ENCODE measurements around the gene PAFAH1B2. TPM values are rescaled to one million over a fixed set of nuclear protein-coding genes. Genes with fewer than 3 reads are reported as not detected.

PAFAH1B2 gene
- total and polyA plus RNA-seq, 10 of the 15 experiments (the other 5 are each of a cell fraction or from before 2014, with no cell fraction given): 17.6 to 64.8 (median 47.6) TPM

Other genes with a start within 250 kb of the PAFAH1B2 start
Only the 7 nearest of the 8 such genes appear.
- 13.2 and 15.6 TPM in 2 replicates for gene SIK3, start 45.9 kb upstream of the PAFAH1B2 start, total RNA-seq (2014; rRNA removed)
- gene SIK3, start 45.9 kb upstream of the PAFAH1B2 start, total RNA-seq (2014; rRNA removed; fragmentation: Illumina TruSeq; extraction: Trizol): 10.7 and 12.1 TPM in 2 replicates
- 24.5 and 31.9 TPM in 2 replicates for gene SIK3, start 45.9 kb upstream of the PAFAH1B2 start, total RNA-seq (2021)
- 10.4 and 11.4 TPM in 2 replicates for gene SIK3, start 45.9 kb upstream of the PAFAH1B2 start, polyA plus RNA-seq (2011; rRNA removed)
- 14.5 and 16.9 TPM in 2 replicates for gene SIK3, start 45.9 kb upstream of the PAFAH1B2 start, polyA plus RNA-seq (2014; fragmentation: Illumina TruSeq; extraction: Trizol)
- 1 to 10 TPM; 2.5 to 2.6 TPM for gene SIK3, start 45.9 kb upstream of the PAFAH1B2 start, polyA plus RNA-seq (2014; fragmentation: Nextera tagmentation; extraction: Ambion mirVana)
- gene SIK3, start 45.9 kb upstream of the PAFAH1B2 start, polyA plus RNA-seq (2014; rRNA removed): 14.8 and 15.4 TPM in 2 replicates
- 10 to 100 TPM in 1 of 2 experiments, 1 to 10 TPM in 1; 2.5 to 10.8 TPM for gene SIK3, start 45.9 kb upstream of the PAFAH1B2 start, polyA plus RNA-seq (2016; fragmentation: Nextera tagmentation; extraction: Ambion mirVana)
- gene SIDT2, start 34.5 kb downstream of the PAFAH1B2 start, total RNA-seq (2014; rRNA removed): 9.1 and 11.6 TPM in 2 replicates
- gene SIDT2, start 34.5 kb downstream of the PAFAH1B2 start, total RNA-seq (2014; rRNA removed; fragmentation: Illumina TruSeq; extraction: Trizol): 8.4 and 9.0 TPM in 2 replicates
- 20.7 and 23.9 TPM in 2 replicates for gene SIDT2, start 34.5 kb downstream of the PAFAH1B2 start, total RNA-seq (2021)
- 9.5 and 20.7 TPM in 2 replicates for gene SIDT2, start 34.5 kb downstream of the PAFAH1B2 start, polyA plus RNA-seq (2011; rRNA removed)
- gene SIDT2, start 34.5 kb downstream of the PAFAH1B2 start, polyA plus RNA-seq (2014; fragmentation: Illumina TruSeq; extraction: Trizol): 12.7 and 16.3 TPM in 2 replicates
- 1 to 10 TPM; 4.9 to 5.7 TPM for gene SIDT2, start 34.5 kb downstream of the PAFAH1B2 start, polyA plus RNA-seq (2014; fragmentation: Nextera tagmentation; extraction: Ambion mirVana)
- 16.5 and 19.3 TPM in 2 replicates for gene SIDT2, start 34.5 kb downstream of the PAFAH1B2 start, polyA plus RNA-seq (2014; rRNA removed)
- 1 to 10 TPM; 5.4 to 6.8 TPM for gene SIDT2, start 34.5 kb downstream of the PAFAH1B2 start, polyA plus RNA-seq (2016; fragmentation: Nextera tagmentation; extraction: Ambion mirVana)
- gene TAGLN, start 55.1 kb downstream of the PAFAH1B2 start, total RNA-seq (2014; rRNA removed): 1.9 and 2.0 TPM in 2 replicates
- 1.5 and 1.6 TPM in 2 replicates for gene TAGLN, start 55.1 kb downstream of the PAFAH1B2 start, total RNA-seq (2014; rRNA removed; fragmentation: Illumina TruSeq; extraction: Trizol)
- 3.9 and 4.6 TPM in 2 replicates for gene TAGLN, start 55.1 kb downstream of the PAFAH1B2 start, total RNA-seq (2021)
- 3.5 and 3.9 TPM in 2 replicates for gene TAGLN, start 55.1 kb downstream of the PAFAH1B2 start, polyA plus RNA-seq (2011; rRNA removed)
- gene TAGLN, start 55.1 kb downstream of the PAFAH1B2 start, polyA plus RNA-seq (2014; fragmentation: Illumina TruSeq; extraction: Trizol): 1.9 and 4.8 TPM in 2 replicates
- 1 to 10 TPM in 1 of 2 experiments, under 1 TPM in 1; 0.26 to 1.0 TPM for gene TAGLN, start 55.1 kb downstream of the PAFAH1B2 start, polyA plus RNA-seq (2014; fragmentation: Nextera tagmentation; extraction: Ambion mirVana)
- gene TAGLN, start 55.1 kb downstream of the PAFAH1B2 start, polyA plus RNA-seq (2014; rRNA removed): 3.6 and 4.0 TPM in 2 replicates
- gene TAGLN, start 55.1 kb downstream of the PAFAH1B2 start, polyA plus RNA-seq (2016; fragmentation: Nextera tagmentation; extraction: Ambion mirVana): 1 to 10 TPM in 1 of 2 experiments, under 1 TPM in 1; 0.68 to 1.2 TPM
- gene PCSK7, start 87.8 kb downstream of the PAFAH1B2 start, total RNA-seq (2014; rRNA removed): 55.7 and 59.3 TPM in 2 replicates
- gene PCSK7, start 87.8 kb downstream of the PAFAH1B2 start, total RNA-seq (2014; rRNA removed; fragmentation: Illumina TruSeq; extraction: Trizol): 38.3 and 42.5 TPM in 2 replicates
- 69.8 and 81.5 TPM in 2 replicates for gene PCSK7, start 87.8 kb downstream of the PAFAH1B2 start, total RNA-seq (2021)
- 29.5 and 45.9 TPM in 2 replicates for gene PCSK7, start 87.8 kb downstream of the PAFAH1B2 start, polyA plus RNA-seq (2011; rRNA removed)
- gene PCSK7, start 87.8 kb downstream of the PAFAH1B2 start, polyA plus RNA-seq (2014; fragmentation: Illumina TruSeq; extraction: Trizol): 42.5 and 61.2 TPM in 2 replicates
- 1 to 10 TPM; 5.5 to 5.7 TPM for gene PCSK7, start 87.8 kb downstream of the PAFAH1B2 start, polyA plus RNA-seq (2014; fragmentation: Nextera tagmentation; extraction: Ambion mirVana)
- gene PCSK7, start 87.8 kb downstream of the PAFAH1B2 start, polyA plus RNA-seq (2014; rRNA removed): 68.0 and 73.0 TPM in 2 replicates
- 10 to 100 TPM; 51.4 to 51.8 TPM for gene PCSK7, start 87.8 kb downstream of the PAFAH1B2 start, polyA plus RNA-seq (2016; fragmentation: Nextera tagmentation; extraction: Ambion mirVana)
- gene RNF214, start 88.4 kb downstream of the PAFAH1B2 start, total RNA-seq (2014; rRNA removed): 6.0 and 7.0 TPM in 2 replicates
- 8.2 and 8.3 TPM in 2 replicates for gene RNF214, start 88.4 kb downstream of the PAFAH1B2 start, total RNA-seq (2014; rRNA removed; fragmentation: Illumina TruSeq; extraction: Trizol)
- gene RNF214, start 88.4 kb downstream of the PAFAH1B2 start, total RNA-seq (2021): 15.2 and 16.8 TPM in 2 replicates
- gene RNF214, start 88.4 kb downstream of the PAFAH1B2 start, polyA plus RNA-seq (2011; rRNA removed): 10.0 and 12.7 TPM in 2 replicates
- 13.8 and 19.9 TPM in 2 replicates for gene RNF214, start 88.4 kb downstream of the PAFAH1B2 start, polyA plus RNA-seq (2014; fragmentation: Illumina TruSeq; extraction: Trizol)
- 1 to 10 TPM; 4.8 to 6.2 TPM for gene RNF214, start 88.4 kb downstream of the PAFAH1B2 start, polyA plus RNA-seq (2014; fragmentation: Nextera tagmentation; extraction: Ambion mirVana)
- gene RNF214, start 88.4 kb downstream of the PAFAH1B2 start, polyA plus RNA-seq (2014; rRNA removed): 8.2 and 11.4 TPM in 2 replicates
- 10 to 100 TPM; 12.8 to 15.3 TPM for gene RNF214, start 88.4 kb downstream of the PAFAH1B2 start, polyA plus RNA-seq (2016; fragmentation: Nextera tagmentation; extraction: Ambion mirVana)
- gene BACE1-AS, start 147.1 kb downstream of the PAFAH1B2 start, total RNA-seq (2014; rRNA removed): 2.6 and 3.1 TPM in 2 replicates
- 3.0 and 3.3 TPM in 2 replicates for gene BACE1-AS, start 147.1 kb downstream of the PAFAH1B2 start, total RNA-seq (2014; rRNA removed; fragmentation: Illumina TruSeq; extraction: Trizol)
- gene BACE1-AS, start 147.1 kb downstream of the PAFAH1B2 start, total RNA-seq (2021): 3.7 and 4.7 TPM in 2 replicates
- gene BACE1-AS, start 147.1 kb downstream of the PAFAH1B2 start, polyA plus RNA-seq (2011; rRNA removed): 2.5 and 4.1 TPM in 2 replicates
- gene BACE1-AS, start 147.1 kb downstream of the PAFAH1B2 start, polyA plus RNA-seq (2014; fragmentation: Illumina TruSeq; extraction: Trizol): 3.6 and 7.0 TPM in 2 replicates
- 1 to 10 TPM; 2.0 to 5.8 TPM for gene BACE1-AS, start 147.1 kb downstream of the PAFAH1B2 start, polyA plus RNA-seq (2014; fragmentation: Nextera tagmentation; extraction: Ambion mirVana)
- gene BACE1-AS, start 147.1 kb downstream of the PAFAH1B2 start, polyA plus RNA-seq (2014; rRNA removed): 1.9 and 2.6 TPM in 2 replicates
- 1 to 10 TPM; 6.7 TPM for gene BACE1-AS, start 147.1 kb downstream of the PAFAH1B2 start, polyA plus RNA-seq (2016; fragmentation: Nextera tagmentation; extraction: Ambion mirVana)
- 0.44 and 0.56 TPM in 2 replicates for gene BACE1, start 172.0 kb downstream of the PAFAH1B2 start, total RNA-seq (2014; rRNA removed)
- gene BACE1, start 172.0 kb downstream of the PAFAH1B2 start, total RNA-seq (2014; rRNA removed; fragmentation: Illumina TruSeq; extraction: Trizol): 0.05 and 0.09 TPM in 2 replicates
- 0.29 and 0.62 TPM in 2 replicates for gene BACE1, start 172.0 kb downstream of the PAFAH1B2 start, total RNA-seq (2021)
- 1.1 and 1.6 TPM in 2 replicates for gene BACE1, start 172.0 kb downstream of the PAFAH1B2 start, polyA plus RNA-seq (2011; rRNA removed)
- 0.05 and 0.10 TPM in 2 replicates for gene BACE1, start 172.0 kb downstream of the PAFAH1B2 start, polyA plus RNA-seq (2014; fragmentation: Illumina TruSeq; extraction: Trizol)
- gene BACE1, start 172.0 kb downstream of the PAFAH1B2 start, polyA plus RNA-seq (2014; fragmentation: Nextera tagmentation; extraction: Ambion mirVana): under 1 TPM; 0.07 to 0.23 TPM
- 0.08 and 0.38 TPM in 2 replicates for gene BACE1, start 172.0 kb downstream of the PAFAH1B2 start, polyA plus RNA-seq (2014; rRNA removed)
- gene BACE1, start 172.0 kb downstream of the PAFAH1B2 start, polyA plus RNA-seq (2016; fragmentation: Nextera tagmentation; extraction: Ambion mirVana): under 1 TPM; 0.26 to 0.86 TPM